GM18519 (cell line): ENCODE data around the gene PCSK1N.
"Not testable (repeated sequence)": the region's sequence is repeated elsewhere in the genome, so short reads cannot be mapped to it uniquely, and the experiment has no call there.

Experiments used
- ATAC-seq: cut with Tn5 transposase; IDR thresholded peaks from one replicate; pipeline ENCODE4 v1.9.1; 2021; ENCODE audit warnings: mild to moderate bottlenecking, moderate library complexity; ENCODE audit not compliant: unreplicated experiment, low FRiP score

Gene PCSK1N

DNA sequence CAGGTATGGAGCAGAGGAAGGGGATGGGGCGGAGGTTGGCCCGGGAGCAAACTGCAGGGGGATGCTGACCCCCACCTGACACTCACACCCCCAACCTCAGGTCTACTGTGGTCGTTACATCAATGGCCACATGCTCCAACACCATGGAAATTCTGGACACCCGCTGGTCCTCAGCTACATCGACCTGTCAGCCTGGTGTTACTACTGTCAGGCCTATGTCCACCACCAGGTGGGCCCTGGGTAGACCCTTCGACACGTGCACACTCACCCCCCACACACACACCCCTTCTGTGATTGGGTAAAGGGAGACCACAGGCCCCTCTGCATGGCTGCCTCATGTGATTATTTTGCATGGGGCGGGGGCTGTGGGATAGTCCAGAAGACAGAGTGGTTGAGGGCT lies 11.3 kb downstream of the PCSK1N start:
- ATAC-seq: no peak

DNA sequence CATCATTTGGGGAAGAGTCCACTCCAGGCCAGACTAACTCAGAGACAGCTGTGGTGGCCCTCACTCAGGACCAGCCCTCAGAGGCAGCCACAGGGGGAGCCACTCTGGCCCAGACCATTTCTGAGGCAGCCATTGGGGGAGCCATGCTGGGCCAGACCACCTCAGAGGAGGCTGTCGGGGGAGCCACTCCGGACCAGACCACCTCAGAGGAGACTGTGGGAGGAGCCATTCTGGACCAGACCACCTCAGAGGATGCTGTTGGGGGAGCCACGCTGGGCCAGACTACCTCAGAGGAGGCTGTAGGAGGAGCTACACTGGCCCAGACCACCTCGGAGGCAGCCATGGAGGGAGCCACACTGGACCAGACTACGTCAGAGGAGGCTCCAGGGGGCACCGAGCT lies 12.4 kb downstream of the PCSK1N start:
- ATAC-seq: no peak

DNA sequence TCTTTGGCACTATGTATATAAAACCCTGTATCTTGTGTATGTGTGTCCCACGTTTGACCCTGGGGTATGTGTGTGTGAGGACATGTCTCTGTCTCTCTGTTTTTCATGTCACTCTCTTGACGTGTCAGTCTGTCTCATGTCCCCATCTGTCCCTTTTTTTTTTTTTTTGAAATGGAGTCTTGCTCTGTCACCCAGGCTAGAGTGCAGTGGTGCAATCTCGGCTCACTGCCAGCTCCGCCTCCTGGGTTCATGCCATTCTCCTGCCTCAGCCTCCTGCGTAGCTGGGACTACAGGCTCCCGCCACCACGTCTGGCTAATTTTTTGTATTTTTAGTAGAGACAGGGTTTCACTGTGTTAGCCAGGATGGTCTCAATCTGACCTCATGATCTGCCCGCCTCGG lies 16.0 kb downstream of the PCSK1N start:
- not testable (repeated sequence) for ATAC-seq

DNA sequence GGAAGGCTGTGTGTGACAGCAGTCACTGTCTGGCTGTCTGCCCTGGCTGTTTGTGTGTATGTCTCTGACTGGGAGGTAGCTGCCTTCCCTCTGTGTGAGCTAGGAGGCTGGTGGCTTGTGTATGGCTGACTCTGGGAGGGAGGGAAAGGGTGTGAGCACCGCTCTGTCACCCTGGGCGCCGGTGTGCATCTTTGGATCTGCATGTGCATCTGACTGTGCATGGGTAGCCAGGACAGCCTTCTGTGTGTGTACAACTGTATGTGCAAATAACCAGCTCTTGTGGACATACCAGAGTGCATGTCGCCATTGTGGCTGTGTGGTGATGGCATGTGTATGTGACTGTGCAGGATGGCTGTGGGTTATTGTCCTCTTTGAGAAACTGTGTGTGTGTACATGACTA lies 16.5 kb downstream of the PCSK1N start:
- ATAC-seq: no peak

DNA sequence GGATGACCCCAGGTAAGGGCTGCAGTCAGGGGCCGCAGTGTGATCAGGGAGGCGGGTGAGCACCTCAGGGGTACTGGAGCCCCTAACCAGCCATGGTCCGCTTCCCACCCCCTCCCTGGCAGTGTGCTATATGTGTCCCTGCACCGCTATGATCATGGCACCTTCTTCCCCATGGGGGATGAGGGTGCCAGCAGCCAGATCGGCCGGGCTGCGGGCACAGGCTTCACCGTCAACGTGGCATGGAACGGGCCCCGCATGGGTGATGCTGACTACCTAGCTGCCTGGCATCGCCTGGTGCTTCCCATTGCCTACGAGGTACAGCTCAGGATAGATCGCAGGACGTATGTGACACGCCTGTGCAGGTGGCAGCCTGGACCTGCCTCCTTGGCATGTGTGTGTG lies 17.3 kb downstream of the PCSK1N start:
- no peak for ATAC-seq

DNA sequence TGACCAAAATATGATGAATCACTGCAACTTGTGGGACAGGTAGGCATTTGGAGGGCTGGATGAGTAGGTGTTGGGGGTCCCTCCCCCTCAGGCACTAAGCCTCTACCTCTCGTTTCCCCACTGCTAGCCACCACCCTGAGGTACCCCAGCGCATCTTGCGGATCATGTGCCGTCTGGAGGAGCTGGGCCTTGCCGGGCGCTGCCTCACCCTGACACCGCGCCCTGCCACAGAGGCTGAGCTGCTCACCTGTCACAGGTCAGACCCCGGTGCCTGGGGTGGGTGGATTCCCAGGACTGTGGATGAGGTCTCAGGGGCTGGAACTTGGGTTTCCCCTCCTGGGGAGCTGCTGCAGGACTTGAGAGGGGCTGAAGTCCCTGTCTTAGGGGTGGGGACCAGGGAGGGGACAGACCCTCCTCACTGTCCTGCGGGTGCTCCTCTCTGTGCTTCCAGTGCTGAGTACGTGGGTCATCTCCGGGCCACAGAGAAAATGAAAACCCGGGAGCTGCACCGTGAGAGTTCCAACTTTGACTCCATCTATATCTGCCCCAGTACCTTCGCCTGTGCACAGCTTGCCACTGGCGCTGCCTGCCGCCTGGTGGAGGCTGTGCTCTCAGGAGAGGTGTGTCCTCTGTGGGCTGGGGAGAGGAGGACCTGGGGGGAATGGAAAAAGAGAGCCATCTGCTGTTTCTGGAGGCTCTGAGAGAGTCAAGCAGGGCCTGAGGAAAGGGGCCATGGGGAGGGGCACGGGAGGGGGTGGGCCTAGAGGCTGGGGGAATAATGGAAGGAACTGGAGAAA lies 19.2 kb downstream of the PCSK1N start:
- ATAC-seq: no peak

DNA sequence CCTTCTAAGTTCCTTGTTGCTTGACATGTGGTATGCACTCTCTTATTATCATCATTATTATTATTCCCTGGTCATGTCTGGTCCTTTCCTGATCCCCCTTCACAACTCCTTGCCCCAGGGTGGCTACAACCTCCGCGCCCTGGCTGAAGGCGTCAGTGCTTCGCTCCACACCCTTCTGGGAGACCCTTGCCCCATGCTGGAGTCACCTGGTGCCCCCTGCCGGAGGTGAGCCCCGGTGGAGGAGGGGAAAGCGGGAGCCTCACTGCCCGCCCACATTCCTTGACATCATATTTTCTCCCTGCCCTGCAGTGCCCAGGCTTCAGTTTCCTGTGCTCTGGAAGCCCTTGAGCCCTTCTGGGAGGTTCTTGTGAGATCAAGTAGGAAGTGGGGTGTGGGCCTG lies 20.1 kb downstream of the PCSK1N start:
- ATAC-seq: no peak

DNA sequence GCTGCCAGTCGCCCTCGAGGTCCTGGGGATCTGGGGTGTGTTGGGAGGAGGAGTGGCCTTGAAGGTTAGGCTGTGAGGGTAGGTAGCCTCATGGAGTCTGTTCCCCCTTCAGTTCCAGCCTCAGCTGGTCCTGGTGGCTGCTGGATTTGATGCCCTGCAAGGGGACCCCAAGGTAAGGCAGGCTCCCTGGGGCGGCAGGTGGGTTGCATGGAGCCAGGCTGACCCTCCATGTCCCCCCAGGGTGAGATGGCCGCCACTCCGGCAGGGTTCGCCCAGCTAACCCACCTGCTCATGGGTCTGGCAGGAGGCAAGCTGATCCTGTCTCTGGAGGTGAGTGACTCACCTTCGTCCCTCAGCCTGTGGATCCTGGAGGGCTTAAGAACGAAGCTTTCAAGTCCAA lies 20.7 kb downstream of the PCSK1N start:
- ATAC-seq: no peak

DNA sequence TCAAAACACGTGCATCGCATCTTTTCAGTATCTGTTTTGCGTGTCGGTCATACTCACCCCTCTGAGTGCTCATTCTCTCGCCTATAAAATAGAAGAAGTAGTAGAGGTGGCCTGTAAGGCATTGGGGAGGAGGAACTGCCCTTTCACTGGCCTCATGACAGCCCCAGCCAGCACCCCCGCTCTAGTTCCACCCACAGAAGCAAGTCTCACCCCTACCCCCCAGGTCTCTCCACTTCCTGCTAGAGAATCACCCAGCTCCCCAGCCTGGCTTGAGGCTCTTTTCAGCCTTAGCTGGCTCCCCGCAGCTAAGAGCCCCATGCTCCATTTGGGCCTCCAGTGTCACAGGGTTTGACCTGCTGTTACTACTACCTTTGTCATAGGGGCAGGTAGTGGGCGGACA lies 21.8 kb downstream of the PCSK1N start:
- no peak for ATAC-seq

DNA sequence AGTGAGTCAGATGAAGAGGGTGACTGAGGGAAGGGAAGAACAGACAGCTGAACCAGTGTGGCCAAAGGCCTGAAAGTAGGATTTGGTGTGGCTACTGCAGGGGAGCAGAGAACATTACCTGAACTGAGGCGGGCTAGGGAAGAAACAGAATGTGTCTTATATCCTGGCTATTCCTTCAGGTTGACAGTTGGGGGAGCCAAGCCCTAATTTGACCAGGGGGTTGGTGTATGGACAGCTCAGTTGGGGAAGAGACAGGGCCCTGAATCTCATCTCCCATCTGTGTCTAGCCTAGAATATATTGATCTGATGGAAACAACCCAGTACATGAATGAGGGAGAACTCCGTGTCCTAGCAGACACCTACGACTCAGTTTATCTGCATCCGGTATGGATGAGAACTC lies 29.3 kb downstream of the PCSK1N start:
- no peak for ATAC-seq

DNA sequence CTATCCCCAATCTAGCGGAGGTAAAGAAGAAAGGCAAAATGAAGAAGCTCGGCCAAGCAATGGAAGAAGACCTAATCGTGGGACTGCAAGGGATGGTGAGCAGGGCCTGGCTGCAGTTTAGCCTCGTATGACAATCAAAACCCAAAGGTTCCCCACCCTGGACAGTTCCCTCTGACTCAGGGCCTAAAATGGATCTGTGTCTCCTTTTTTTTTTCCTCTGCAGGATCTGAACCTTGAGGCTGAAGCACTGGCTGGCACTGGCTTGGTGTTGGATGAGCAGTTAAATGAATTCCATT lies 32.6 kb downstream of the PCSK1N start:
- no peak for ATAC-seq

DNA sequence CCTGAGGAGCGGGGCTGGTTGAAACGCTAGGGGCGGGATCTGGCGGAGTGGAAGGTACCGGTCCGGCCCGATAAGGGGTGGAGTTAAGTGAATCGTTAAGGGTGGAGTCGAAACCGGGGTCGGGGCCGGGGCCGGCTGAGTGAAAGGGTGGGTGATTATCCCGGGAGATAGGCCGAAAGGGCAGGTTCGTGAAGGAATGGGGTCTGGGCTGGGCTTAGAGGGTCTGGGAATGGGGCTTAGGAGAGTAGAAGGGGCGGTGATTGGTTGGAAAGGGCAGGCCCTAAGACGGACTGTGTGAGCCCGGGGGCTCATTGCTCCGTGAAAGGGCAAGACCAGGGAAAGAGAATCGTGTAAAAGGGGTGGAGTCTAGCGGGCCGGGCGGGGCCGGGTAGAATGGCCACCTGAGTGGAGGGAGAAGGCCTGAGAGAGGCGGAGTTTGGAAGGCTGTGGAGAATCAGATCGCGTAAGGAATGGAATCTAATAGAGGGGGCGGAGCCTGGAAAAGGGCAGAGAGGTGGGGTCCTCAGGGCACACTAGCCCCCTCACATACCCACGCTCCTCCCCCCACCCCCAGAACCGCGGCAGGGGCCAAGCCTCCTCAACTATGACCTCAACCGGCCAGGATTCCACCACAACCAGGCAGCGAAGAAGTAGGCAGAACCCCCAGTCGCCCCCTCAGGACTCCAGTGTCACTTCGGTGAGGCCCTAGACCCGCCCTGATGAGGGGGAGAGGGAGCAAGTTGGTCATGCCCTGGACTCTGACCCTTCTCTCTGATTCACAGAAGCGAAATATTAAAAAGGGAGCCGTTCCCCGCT lies 33.1 kb downstream of the PCSK1N start:
- ATAC-seq: peak; percentile 21

DNA sequence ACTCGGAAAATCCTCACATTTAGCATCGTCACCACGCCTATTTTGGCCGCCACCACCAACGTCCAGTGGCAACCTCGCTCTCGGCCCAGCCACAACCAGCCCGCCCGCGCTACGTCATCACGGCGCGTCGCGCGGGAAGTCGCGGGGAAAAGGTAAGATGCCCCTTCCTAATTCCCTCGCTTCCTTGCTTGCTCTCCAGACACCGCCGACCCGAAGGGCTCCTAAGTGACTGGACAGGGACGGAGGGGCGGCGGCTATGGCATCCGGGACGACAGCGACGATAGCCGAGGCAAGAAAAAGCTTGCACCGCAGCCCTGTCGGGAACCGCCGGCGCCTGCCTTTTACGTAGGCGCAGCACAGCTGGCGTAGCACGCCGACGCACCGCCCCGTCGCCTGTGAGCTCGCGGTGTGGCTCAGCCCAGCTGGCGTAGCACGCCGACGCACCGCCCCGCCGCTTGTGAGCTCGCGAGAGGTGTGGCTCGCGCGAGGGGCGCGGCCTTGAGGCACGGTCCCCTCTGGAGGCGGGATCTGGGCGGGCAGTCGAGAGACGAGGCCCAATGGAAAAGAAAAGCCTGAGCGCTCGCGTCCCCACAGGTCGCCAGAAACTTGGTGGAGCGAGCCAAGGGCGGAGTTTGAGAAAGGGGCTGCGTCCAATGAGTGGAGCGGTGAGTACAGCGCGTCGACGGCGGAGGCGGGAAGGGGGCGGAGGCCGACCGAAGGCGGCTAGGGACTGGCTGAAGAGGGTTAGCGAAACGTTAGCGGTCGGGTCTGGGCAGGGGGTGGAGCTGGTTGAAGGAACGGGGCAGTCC lies 33.9 kb downstream of the PCSK1N start, which contains the start of gene HDAC6:
Gene HDAC6 (plus strand): TSS at position 788 of the 809 bp plus-strand sequence. CDS start 626 bp downstream, outside the sequence.
- ATAC-seq: peak; percentile 81

DNA sequence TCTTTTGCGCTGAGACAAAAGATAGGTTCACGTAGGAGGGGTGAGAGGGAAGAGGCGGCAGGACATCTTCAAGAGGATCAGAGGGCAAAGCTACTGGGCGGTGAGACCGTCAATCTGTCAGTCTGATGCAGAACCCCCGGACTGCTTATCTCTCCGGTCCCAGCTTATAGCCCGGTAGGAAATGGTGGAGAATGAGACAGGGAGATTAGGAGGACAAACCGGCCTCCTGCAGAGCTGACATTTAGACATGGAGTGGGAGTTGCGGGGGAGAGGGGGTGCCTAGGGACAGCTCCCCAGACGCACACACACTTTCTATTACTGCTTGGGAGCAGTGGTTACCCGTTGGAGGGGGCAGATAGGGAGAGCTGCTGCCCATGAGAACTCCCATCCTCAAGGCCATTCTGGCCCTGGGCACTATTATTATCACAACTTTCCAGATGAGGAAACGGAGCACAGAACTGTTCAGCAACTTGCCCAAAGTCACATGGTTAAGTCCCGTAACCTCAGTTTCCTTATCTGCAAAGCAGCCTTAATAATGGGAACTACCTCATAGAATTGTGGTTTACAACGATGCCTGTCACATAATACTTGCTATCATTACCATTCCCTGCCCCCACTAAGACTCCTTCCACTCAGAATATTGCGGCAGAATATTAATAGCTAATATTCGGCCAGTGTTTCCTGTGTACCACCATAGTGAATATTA lies 34.7 kb downstream of the PCSK1N start:
- no peak for ATAC-seq

DNA sequence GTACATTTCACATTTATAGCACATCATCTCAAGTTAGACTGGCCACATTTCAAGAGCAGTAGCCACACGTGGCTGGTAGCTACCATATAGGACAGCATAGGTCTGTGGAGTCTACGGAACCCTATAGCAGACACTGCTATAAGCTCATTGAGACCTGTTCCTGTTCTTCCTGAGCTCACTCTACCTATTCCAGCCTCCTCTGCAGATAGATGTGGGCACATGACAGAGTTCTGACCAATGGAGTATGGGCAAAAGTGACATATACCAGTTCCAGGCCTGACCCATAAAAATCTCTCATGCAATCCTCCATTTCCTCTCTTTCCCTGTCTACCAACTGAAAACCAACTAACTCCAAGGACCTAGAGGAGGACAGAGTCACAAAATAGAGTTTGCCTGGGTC lies 37.1 kb downstream of the PCSK1N start:
- no peak for ATAC-seq

DNA sequence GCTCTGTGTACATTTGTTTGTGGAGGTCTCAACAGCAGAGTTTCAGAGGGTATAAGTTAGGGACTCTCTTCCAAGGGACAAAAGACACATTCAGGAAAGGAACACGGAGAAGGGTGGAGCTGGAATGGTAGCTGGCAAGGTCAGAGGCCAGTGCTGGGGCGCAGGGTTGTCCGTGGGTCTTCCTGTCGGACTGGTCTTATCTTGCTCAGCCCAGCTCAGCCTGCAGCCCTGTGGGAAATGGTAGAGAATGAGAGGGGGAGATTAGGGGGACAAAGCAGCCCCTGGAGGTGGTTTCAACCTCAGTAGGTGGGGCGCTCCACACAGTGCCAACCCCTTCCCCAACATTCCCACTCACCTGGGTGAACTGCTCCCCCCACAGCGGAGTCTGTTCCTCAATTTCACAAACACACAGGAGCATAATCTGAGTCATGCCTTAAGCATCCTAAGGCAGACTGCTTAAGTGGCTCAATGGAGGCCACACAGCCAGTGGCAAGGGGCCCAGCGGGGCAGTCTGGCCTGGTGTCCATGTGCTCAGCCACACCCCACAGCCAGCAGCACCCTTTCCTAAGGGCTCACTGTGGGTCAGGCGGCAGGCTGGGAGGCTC lies 40.4 kb downstream of the PCSK1N start:
- ATAC-seq: no peak

DNA sequence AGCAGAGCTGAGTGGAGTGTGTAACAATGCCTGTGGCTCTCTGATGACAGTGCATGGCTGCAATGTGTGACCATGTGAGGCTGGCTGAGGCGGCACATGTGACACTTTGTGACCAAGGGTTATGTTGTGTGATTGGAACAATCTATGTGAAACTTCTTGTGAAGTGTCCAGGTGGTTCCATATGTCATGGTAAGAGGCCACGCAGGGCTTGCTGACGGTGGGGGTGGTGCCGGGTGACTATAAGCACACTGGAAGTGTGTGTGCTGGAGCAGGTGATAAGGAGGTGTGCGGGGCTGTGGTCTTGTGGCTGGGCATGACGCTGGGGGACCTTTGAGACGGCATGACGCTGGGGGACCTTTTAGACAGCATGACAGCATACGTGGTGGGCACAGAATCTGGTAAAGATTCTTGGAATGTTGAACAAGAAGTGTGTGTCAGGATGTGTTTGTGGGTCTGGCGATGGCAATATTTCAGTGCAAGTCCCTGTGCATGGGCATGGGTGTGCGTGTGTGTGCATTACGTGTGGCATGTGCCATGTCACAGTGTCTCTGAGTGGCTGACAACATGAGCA lies 41.0 kb downstream of the PCSK1N start:
- ATAC-seq: no peak

DNA sequence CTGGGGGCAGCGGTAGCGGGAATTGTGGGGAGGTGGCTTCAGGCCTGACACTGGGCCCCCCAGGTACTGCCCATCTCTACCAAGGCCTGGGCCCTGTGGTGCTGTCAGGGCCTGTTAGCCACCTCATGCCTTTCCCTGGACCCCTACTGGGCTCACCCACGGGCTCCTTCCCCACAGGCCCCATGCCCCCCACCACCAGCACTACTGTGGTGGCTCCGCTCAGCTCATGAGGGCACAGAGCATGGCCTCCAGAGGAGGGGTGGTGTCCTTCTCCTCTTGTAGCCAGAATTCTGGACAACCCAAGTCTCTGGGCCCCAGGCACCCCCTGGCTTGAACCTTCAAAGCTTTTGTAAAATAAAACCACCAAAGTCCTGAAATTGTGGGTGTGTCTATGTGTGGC lies 41.5 kb downstream of the PCSK1N start:
- ATAC-seq: no peak

DNA sequence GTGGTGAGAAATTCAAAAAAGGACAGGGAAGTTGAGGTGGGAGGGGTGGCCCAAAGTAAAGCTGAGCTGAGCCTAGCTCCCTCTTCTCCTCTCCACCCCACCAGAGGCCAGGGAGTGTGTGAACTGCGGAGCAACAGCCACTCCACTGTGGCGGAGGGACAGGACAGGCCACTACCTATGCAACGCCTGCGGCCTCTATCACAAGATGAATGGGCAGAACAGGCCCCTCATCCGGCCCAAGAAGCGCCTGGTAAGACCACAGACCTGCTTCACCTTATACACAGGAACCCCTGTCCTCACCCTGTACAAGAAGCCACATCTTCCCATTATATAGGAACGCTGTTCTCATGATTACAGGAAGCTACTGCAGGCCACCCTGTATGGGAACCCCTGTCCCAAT lies 43.2 kb downstream of the PCSK1N start:
- ATAC-seq: no peak
